ENCODE data around the gene EIF3L.
"Not testable (repeated sequence)": the region's sequence is repeated elsewhere in the genome, so short reads cannot be mapped to it uniquely, and the experiment has no call there.

The EIF3L gene

GRCh38 chr22:37849089-37849751, at the start of gene EIF3L:
Gene EIF3L (plus strand): TSS chr22:37849419. CDS start chr22:37849450, 31 bp downstream.
- peak; percentile 80 for DNase-seq

- not testable (repeated sequence) for DNase-seq
Measured at GRCh38 chr22:37799979-37800378, 49.2 kb upstream of the EIF3L start.

GRCh38 chr22:37801946-37802309, 47.3 kb upstream of the EIF3L start:
- no peak for DNase-seq

- DNase-seq: no peak
Measured at GRCh38 chr22:37802310-37803194, 46.7 kb upstream of the EIF3L start.

- no peak for DNase-seq
Measured at GRCh38 chr22:37803195-37803638, 46.0 kb upstream of the EIF3L start.

- no peak for DNase-seq
Measured at GRCh38 chr22:37803639-37804351, 45.4 kb upstream of the EIF3L start.

- DNase-seq: no peak
Measured at GRCh38 chr22:37804352-37804880, 44.8 kb upstream of the EIF3L start.

GRCh38 chr22:37804881-37805809, 44.1 kb upstream of the EIF3L start:
- DNase-seq: no peak

GRCh38 chr22:37805810-37806277, 43.4 kb upstream of the EIF3L start:
- DNase-seq: no peak

GRCh38 chr22:37806409-37807333, 42.5 kb upstream of the EIF3L start:
- DNase-seq: no peak

GRCh38 chr22:37807410-37808293, 41.6 kb upstream of the EIF3L start, which contains the start of gene GCAT:
Gene GCAT (plus strand): TSS chr22:37807934. CDS start chr22:37807968, 34 bp downstream.
- peak; percentile 84 for DNase-seq

- DNase-seq: no peak
Measured at GRCh38 chr22:37808294-37808657, 40.9 kb upstream of the EIF3L start.

- DNase-seq: no peak
Measured at GRCh38 chr22:37809672-37810333, 39.4 kb upstream of the EIF3L start.

GRCh38 chr22:37811867-37812266, 37.4 kb upstream of the EIF3L start:
- DNase-seq: no peak

GRCh38 chr22:37812869-37813678, 36.1 kb upstream of the EIF3L start:
- no peak for DNase-seq

GRCh38 chr22:37815593-37815992, 33.6 kb upstream of the EIF3L start:
- DNase-seq: no peak

GRCh38 chr22:37816543-37817180, 32.6 kb upstream of the EIF3L start:
- no peak for DNase-seq

All from NCI-H510A (cell line).